Lower leg skin (tissue), 4 donors: ENCODE measurements around the gene ARRDC3. TPM values are rescaled to one million over a fixed set of nuclear protein-coding genes. Genes with fewer than 3 reads are reported as not detected.

ENCODE experiments used
- DNase-seq, 2 donors: peaks; one replicate each; pipeline ENCODE4 v3.0.0-alpha.2; 2019; ENCODE audit warnings: low spot score in 2 of 2
- H3K4me3 ChIP-seq: fragments of 200-600 bp; sonication (generic); 2 replicates; pipeline ENCODE4 v1.5.1; 2017; ENCODE audit warnings: mild to moderate bottlenecking, low read depth; ENCODE audit not compliant: poor library complexity, severe bottlenecking
- CTCF ChIP-seq, 3 donors: fragments of 450-650 bp; IDR thresholded peaks; one replicate each; pipeline ENCODE4 v1.5.1; 2016; ENCODE audit warnings: antibody characterized with exemption in 3 of 3, mild to moderate bottlenecking in 3 of 3, moderate library complexity in 2 of 3
- POLR2A ChIP-seq, 2 donors: fragments of 450-650 bp; IDR thresholded peaks; one replicate each; pipeline ENCODE4 v1.6.1; 2016 to 2017; ENCODE audit warnings: antibody characterized with exemption in 2 of 2, mild to moderate bottlenecking in 1 of 2, moderate library complexity in 1 of 2
- WGBS, 2 donors: methylation state at CpG; one replicate each; pipeline ENCODE4 v1.1.5; 2018; 5-methylcytosine and 5-hydroxymethylcytosine counted together
- intact Hi-C: fragments of 100-400 bp; cut with DNase I; formaldehyde crosslinking; loops from one replicate; pipeline ENCODE4 v1.15.0; 2023; ENCODE audit warnings: low total_unique reads
- total RNA-seq, 4 donors: library from RNA; depleted of rRNA; stranded (reverse); fragments of >200 nt; gene quantifications; one replicate each; pipeline ENCODE4 v1.1.0, GENCODE V29; 2016

ARRDC3 gene
- total RNA-seq, 4 donors from 2014 or later, result 67.1 to 119 (median 76.1) TPM

- 49 to 58% methylated on average over 1 of the region's 1 CpG for WGBS, 2 donors
- H3K4me3 ChIP-seq, result no peak overlapping the region
- intact Hi-C loops, result loop anchor here (1.0 kb wide), 1 partner anchor 20 kb away; no protein-coding TSS in a partner anchor
- TF ChIP-seq POLR2A (IDR thresholded peaks at IDR 0.05) (no peak), CTCF (IDR thresholded peaks at IDR 0.05) (no peak)
- no peak for DNase-seq
Observed at GRCh38 chr5:91373006-91373405, 10.1 kb downstream of the ARRDC3 start.

GRCh38 chr5:91369480-91369879, 13.6 kb downstream of the ARRDC3 start:
- no peak for DNase-seq
- intact Hi-C loops, result no loop called here
- H3K4me3 ChIP-seq, result no peak overlapping the region
- no peak for TF ChIP-seq POLR2A (IDR thresholded peaks at IDR 0.05)
- TF ChIP-seq CTCF (IDR thresholded peaks at IDR 0.05), result no peak
- 40 to 42% methylated on average over 1 of the region's 1 CpG for WGBS, 2 donors

- DNase-seq, result no peak
- H3K4me3 ChIP-seq, result no peak overlapping the region
- no peak for TF ChIP-seq POLR2A (IDR thresholded peaks at IDR 0.05)
- no peak for TF ChIP-seq CTCF (IDR thresholded peaks at IDR 0.05)
- intact Hi-C loops, result no loop called here
- WGBS, 2 donors, result 92 to 95% methylated on average over 8 of the region's 8 CpGs
Observed at GRCh38 chr5:91367908-91368648, 15.0 kb downstream of the ARRDC3 start.

GRCh38 chr5:91367344-91367743, 15.8 kb downstream of the ARRDC3 start:
- intact Hi-C loops, result no loop called here
- H3K4me3 ChIP-seq, result no peak overlapping the region
- DNase-seq, result no peak
- TF ChIP-seq CTCF (IDR thresholded peaks at IDR 0.05), result no peak
- no peak for TF ChIP-seq POLR2A (IDR thresholded peaks at IDR 0.05)

- 91 to 97% methylated on average over 1 of the region's 1 CpG for WGBS, 2 donors
- TF ChIP-seq CTCF (IDR thresholded peaks at IDR 0.05) (no peak), POLR2A (IDR thresholded peaks at IDR 0.05) (no peak)
- DNase-seq, result no peak
- intact Hi-C loops, result no loop called here
- no peak overlapping the region for H3K4me3 ChIP-seq
Observed at GRCh38 chr5:91366551-91366950, 16.6 kb downstream of the ARRDC3 start.

GRCh38 chr5:91365498-91365897, 17.6 kb downstream of the ARRDC3 start:
- H3K4me3 ChIP-seq, result no peak overlapping the region
- DNase-seq, result no peak
- TF ChIP-seq CTCF (IDR thresholded peaks at IDR 0.05), result no peak
- TF ChIP-seq POLR2A (IDR thresholded peaks at IDR 0.05), result no peak
- WGBS, 2 donors, result 94 to 95% methylated on average over 3 of the region's 3 CpGs
- intact Hi-C loops, result no loop called here
